Measurements from ENCODE around the gene GASK1B.

GRCh38 chr4:158134222-158134621, 38.6 kb downstream of the GASK1B start:
- TF ChIP-seq CTCF (conservative IDR thresholded peaks at IDR 0.05 in 1 of 2, IDR thresholded peaks at IDR 0.05 in 1 of 2; ENCODE audit: low read depth in 1 of 2, low read length in 2 of 2) (no peak), EZH2 (IDR thresholded peaks at IDR 0.05; ENCODE audit: low read length, missing control alignments) (no peak)
